ENCODE measurements around the gene JMY. TPM values are rescaled to one million over a fixed set of nuclear protein-coding genes. Genes with fewer than 3 reads are reported as not detected.

The JMY gene
- polyA plus RNA-seq, 2 of the 4 experiments (the other 2 are of a cell fraction), result 4.2 to 5.0 TPM

DNA sequence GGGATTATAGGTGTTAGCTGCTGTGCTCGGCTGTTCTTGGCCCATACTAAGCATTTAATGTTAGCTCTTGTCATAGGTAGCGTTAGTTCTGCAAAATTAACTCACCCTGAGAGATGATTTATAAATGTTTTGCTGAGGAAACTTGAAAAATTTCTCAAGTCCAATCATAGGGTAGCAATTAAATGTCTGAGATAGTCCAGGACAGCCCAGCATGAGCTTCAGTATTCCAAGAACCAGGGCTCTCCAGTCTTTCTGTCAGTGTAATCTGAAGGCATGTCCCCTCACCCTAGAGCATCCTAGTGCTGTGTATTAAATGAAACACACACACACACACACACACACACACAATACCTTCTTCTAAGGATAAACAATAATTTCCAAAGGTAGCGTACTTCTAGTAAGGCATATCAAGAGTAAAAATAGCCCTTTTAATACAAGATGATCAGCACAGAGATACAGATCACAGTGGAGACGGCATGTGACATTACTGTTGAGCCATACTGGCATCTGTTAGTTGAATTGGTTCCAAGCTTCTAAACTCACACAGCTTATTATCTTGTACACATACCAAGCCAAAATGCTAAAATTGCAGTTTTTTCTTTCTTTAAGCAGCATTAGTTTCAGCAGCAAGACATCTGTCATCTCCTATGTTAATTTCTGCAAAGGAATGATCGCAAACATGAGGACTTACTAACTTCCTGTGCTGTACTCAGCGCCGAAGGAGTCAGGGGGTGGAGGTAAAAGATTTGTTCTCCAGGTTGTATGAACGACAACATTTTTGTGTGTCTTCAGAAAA is 46.3 kb upstream of the JMY start:
- ATAC-seq (no peak), DNase-seq (ENCODE audit: low read depth in 1 of 2, low spot score in 1 of 2) (no peak), FAIRE-seq (no peak)
- H3K27ac ChIP-seq, result no peak overlapping the region
- CTCF ChIA-PET, result interaction anchor here (0.7 to 2.0 kb wide), 5 partner anchors 13 to 169 kb away, joined by 4 to 7 read pairs (median 4); no protein-coding TSS in a partner anchor
- peaks cover 9% of the 10 kb centered on the region for H3K4me1 ChIP-seq
- 81% methylated on average over 8 of the region's 8 CpGs for WGBS (ENCODE audit: missing lambda C conversion rate)
- H3K9me3 ChIP-seq, result no peaks in the 10 kb centered on the region
- POLR2A ChIA-PET, result no interaction called here
- no peak overlapping the region for H3K4me3 ChIP-seq
- TF ChIP-seq NR3C1 (IDR thresholded peaks at IDR 0.05) (no peak), JUNB (IDR thresholded peaks at IDR 0.05) (no peak), SMC3 (IDR thresholded peaks at IDR 0.05) (no peak), MAX (IDR thresholded peaks at IDR 0.05) (no peak), ZSCAN20 (CRISPR knock-in tag; IDR thresholded peaks at IDR 0.05) (no peak), CHD2 (IDR thresholded peaks at IDR 0.05; ENCODE audit: low read length, partially characterized antibody) (no peak), CBX2 (IDR thresholded peaks at IDR 0.05; ENCODE audit: borderline replicate concordance, low read depth) (no peak), HOXB5 (CRISPR knock-in tag; IDR thresholded peaks at IDR 0.05) (no peak), RCOR1 (IDR thresholded peaks at IDR 0.05; ENCODE audit: low read depth, low read length) (no peak)
- no peak overlapping the region for H3K4me2 ChIP-seq

- TF ChIP-seq TFCP2L1 (CRISPR knock-in tag; IDR thresholded peaks at IDR 0.05) (no peak), JUN (IDR thresholded peaks at IDR 0.05) (no peak), KDM1A (IDR thresholded peaks at IDR 0.05; ENCODE audit: low read depth) (no peak), MAX (IDR thresholded peaks at IDR 0.05) (no peak), ZFP36 (IDR thresholded peaks at IDR 0.05; ENCODE audit: borderline replicate concordance, partially characterized antibody) (no peak)
- POLR2A ChIA-PET, result no interaction called here
- FAIRE-seq (no peak), ATAC-seq (no peak), DNase-seq (ENCODE audit: low read depth in 1 of 2, low spot score in 1 of 2) (no peak)
- CTCF ChIA-PET, result interaction anchor here (1.3 kb wide), 1 partner anchor 18 kb away, joined by 4 read pairs; no protein-coding TSS in a partner anchor
- H3K4me3 ChIP-seq, result no peak overlapping the region
- H3K9me3 ChIP-seq, result no peaks in the 10 kb centered on the region
- 96% methylated on average over 2 of the region's 2 CpGs for WGBS (ENCODE audit: missing lambda C conversion rate)
- H3K27ac ChIP-seq, result no peak overlapping the region
- H3K4me1 ChIP-seq, result peaks cover 9% of the 10 kb centered on the region
- H3K4me2 ChIP-seq, result no peak overlapping the region
Measured at GRCh38 chr5:79190235-79190529, 45.7 kb upstream of the JMY start.

DNA sequence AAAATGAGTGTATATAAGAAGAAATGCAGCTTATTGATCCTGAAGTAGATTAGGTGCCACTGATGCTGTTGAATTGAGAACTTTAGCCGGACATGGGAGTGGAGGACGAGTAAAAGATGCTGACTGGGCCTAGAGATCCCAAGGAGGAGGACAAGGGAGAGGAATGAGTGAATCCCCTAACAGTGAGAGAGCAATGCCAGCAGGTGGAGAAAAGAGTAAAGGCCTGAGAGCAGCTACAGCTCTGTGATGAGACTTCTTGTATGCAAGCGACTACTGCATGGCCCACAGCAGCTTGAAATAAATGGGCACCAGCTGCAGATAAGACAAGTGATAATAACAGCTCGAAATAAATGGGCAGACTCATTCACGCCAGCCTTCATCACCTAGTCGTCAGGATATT is 44.5 kb upstream of the JMY start:
- H3K4me3 ChIP-seq, result no peak overlapping the region
- DNase-seq (ENCODE audit: low read depth in 1 of 2, low spot score in 1 of 2) (peak in 1 of 2 experiments; percentile 17), ATAC-seq (peak; percentile 56 to 80; a peak in 4 of 6 replicates), FAIRE-seq (no peak)
- no peak overlapping the region for H3K4me2 ChIP-seq
- peaks cover 9% of the 10 kb centered on the region for H3K4me1 ChIP-seq
- CTCF ChIA-PET, result interaction anchor here (0.7 to 1.2 kb wide), 6 partner anchors 9 to 892 kb away, joined by 3 to 4 read pairs (median 3); no protein-coding TSS in a partner anchor
- POLR2A ChIA-PET, result no interaction called here
- 78% methylated on average over 6 of the region's 6 CpGs for WGBS (ENCODE audit: missing lambda C conversion rate)
- TF ChIP-seq FOSL2 (IDR thresholded peaks at IDR 0.05) (no peak), FOSL2 (CRISPR knock-in tag; IDR thresholded peaks at IDR 0.05) (no peak), RAD21 (conservative IDR thresholded peaks at IDR 0.05 in 1 of 2, IDR thresholded peaks at IDR 0.05 in 1 of 2) (no peak), NFE2L2 (conservative IDR thresholded peaks at IDR 0.05; ENCODE audit: low read length) (no peak), MAFK (IDR thresholded peaks at IDR 0.05; ENCODE audit: partially characterized antibody) (peak; percentile 5)
- no peak overlapping the region for H3K27ac ChIP-seq
- no peaks in the 10 kb centered on the region for H3K9me3 ChIP-seq

- no peak for FAIRE-seq
- Histone ChIP-seq H3K27ac (no peak overlapping the region), H3K9me3 (no peaks in the 10 kb centered on the region), H3K4me3 (no peak overlapping the region), H3K4me2 (peak overlapping the region; percentile 51), H3K4me1 (peaks cover 9% of the 10 kb centered on the region)
- DNase-seq (ENCODE audit: low read depth in 1 of 2, low spot score in 1 of 2), result peak in 1 of 2 experiments; percentile 22
- WGBS (ENCODE audit: missing lambda C conversion rate), result 9% methylated on average over 4 of the region's 4 CpGs
- TF ChIP-seq EHF (CRISPR knock-in tag; IDR thresholded peaks at IDR 0.05) (no peak), RAD21 (conservative IDR thresholded peaks at IDR 0.05 in 1 of 2, IDR thresholded peaks at IDR 0.05 in 1 of 2) (no peak), HOXB5 (CRISPR knock-in tag; IDR thresholded peaks at IDR 0.05) (no peak), PBX3 (IDR thresholded peaks at IDR 0.05) (no peak), TP53 (CRISPR knock-in tag; IDR thresholded peaks at IDR 0.05) (no peak), MYC (IDR thresholded peaks at IDR 0.05; ENCODE audit: borderline replicate concordance, low read length) (no peak), POLR2A (IDR thresholded peaks at IDR 0.05; ENCODE audit: low read length) (no peak), ELK1 (IDR thresholded peaks at IDR 0.05; ENCODE audit: low read depth, low read length) (no peak), NPAS2 (CRISPR knock-in tag; IDR thresholded peaks at IDR 0.05; ENCODE audit: borderline replicate concordance) (no peak), MAZ (IDR thresholded peaks at IDR 0.05; ENCODE audit: borderline replicate concordance, low read depth, low read length) (no peak), ZC3H11A (IDR thresholded peaks at IDR 0.05) (no peak)
- TF ChIP-seq, protein P1, sequence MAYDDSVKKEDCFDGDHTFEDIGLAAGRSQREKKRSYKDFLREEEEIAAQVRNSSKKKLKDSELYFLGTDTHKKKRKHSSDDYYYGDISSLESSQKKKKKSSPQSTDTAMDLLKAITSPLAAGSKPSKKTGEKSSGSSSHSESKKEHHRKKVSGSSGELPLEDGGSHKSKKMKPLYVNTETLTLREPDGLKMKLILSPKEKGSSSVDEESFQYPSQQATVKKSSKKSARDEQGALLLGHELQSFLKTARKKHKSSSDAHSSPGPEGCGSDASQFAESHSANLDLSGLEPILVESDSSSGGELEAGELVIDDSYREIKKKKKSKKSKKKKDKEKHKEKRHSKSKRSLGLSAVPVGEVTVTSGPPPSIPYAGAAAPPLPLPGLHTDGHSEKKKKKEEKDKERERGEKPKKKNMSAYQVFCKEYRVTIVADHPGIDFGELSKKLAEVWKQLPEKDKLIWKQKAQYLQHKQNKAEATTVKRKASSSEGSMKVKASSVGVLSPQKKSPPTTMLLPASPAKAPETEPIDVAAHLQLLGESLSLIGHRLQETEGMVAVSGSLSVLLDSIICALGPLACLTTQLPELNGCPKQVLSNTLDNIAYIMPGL (CRISPR knock-in tag; IDR thresholded peaks at IDR 0.05; ENCODE audit: borderline replicate concordance), result no peak
- POLR2A ChIA-PET, result no interaction called here
- peak in 1 of 2 experiments; percentile 64; a peak in 1 of 6 replicates for ATAC-seq
- CTCF ChIA-PET, result no interaction called here
Measured at GRCh38 chr5:79193643-79194042, 42.3 kb upstream of the JMY start.

Measured in A549 (cell line).